CD4-positive, alpha-beta T cell (primary cell): ENCODE measurements around the gene SEC24D. TPM values are rescaled to one million over a fixed set of nuclear protein-coding genes. Genes with fewer than 3 reads are reported as not detected.

Experiments used
- ATAC-seq: fragments of 200-7000 bp; cut with Tn5 transposase; one replicate; pipeline ENCODE4 v1.10.0; 2022; ENCODE audit warnings: mild to moderate bottlenecking; ENCODE audit not compliant: poor library complexity
- CTCF ChIA-PET: fragments of 350-600 bp; sonication (Branson Sonifier 250); formaldehyde crosslinking; loops from one replicate; lab custom pipeline; 2021; ENCODE audit warnings: antibody characterized with exemption, inconsistent platforms; lab: Charles Lee
- POLR2A ChIA-PET: fragments of 350-600 bp; sonication (Branson Sonifier 250); formaldehyde crosslinking; loops from one replicate; lab custom pipeline; 2021; ENCODE audit warnings: antibody characterized with exemption, inconsistent platforms; lab: Charles Lee
- DNase-seq, 14 experiments: peaks; one replicate each; pipeline ENCODE4 v3.0.0-alpha.2; 2013 to 2020; ENCODE audit warnings: mixed read lengths in 2 of 14
- H3K27ac ChIP-seq, 2 donors: one replicate each; pipeline versions ENCODE4 v1.5.1 to v1.7.0; 2013; ENCODE audit warnings: low read length in 2 of 2, low read depth in 1 of 2, mild to moderate bottlenecking in 1 of 2
- H3K27me3 ChIP-seq, 2 experiments: 1 replicate in 1 of 2; 2 replicates in 1 of 2; pipeline versions ENCODE4 v1.6.1 to v1.7.0; 2013; ENCODE audit warnings: low read length in 2 of 2, control low read depth in 1 of 2, mild to moderate bottlenecking in 1 of 2, moderate library complexity in 1 of 2; ENCODE audit not compliant: insufficient read depth in 2 of 2, control insufficient read depth in 1 of 2
- H3K36me3 ChIP-seq: one replicate; pipeline ENCODE4 v1.6.1; 2013; ENCODE audit warnings: low read length, control low read depth; ENCODE audit not compliant: insufficient read depth
- H3K4me1 ChIP-seq: one replicate; pipeline ENCODE4 v1.6.1; 2013; ENCODE audit warnings: low read length, control low read depth; ENCODE audit not compliant: insufficient read depth
- H3K4me3 ChIP-seq: one replicate; pipeline ENCODE4 v1.5.1; 2013; ENCODE audit warnings: mild to moderate bottlenecking, low read length, moderate library complexity
- H3K9me3 ChIP-seq, 2 experiments: 1 replicate in 1 of 2; 2 replicates in 1 of 2; pipeline versions ENCODE4 v1.6.1 to v1.7.0; 2013; ENCODE audit warnings: low read length in 2 of 2, mild to moderate bottlenecking in 2 of 2, control low read depth in 1 of 2, moderate library complexity in 1 of 2; ENCODE audit not compliant: control insufficient read depth in 1 of 2, insufficient read depth in 1 of 2
- H3K27ac Mint-ChIP-seq: one replicate; pipeline ENCODE4 v1.8.0; 2020; ENCODE audit warnings: mixed read lengths
- H3K27me3 Mint-ChIP-seq: one replicate; pipeline ENCODE4 v1.8.0; 2021; ENCODE audit warnings: mixed read lengths
- H3K36me3 Mint-ChIP-seq: one replicate; pipeline ENCODE4 v1.8.0; 2021; ENCODE audit warnings: low read depth, mixed read lengths
- H3K4me1 Mint-ChIP-seq: one replicate; pipeline ENCODE4 v1.8.0; 2021; ENCODE audit warnings: low read depth, mixed read lengths
- H3K4me3 Mint-ChIP-seq: one replicate; pipeline ENCODE4 v1.8.0; 2020; ENCODE audit warnings: mild to moderate bottlenecking, mixed read lengths
- H3K9me3 Mint-ChIP-seq: one replicate; pipeline ENCODE4 v1.8.0; 2020; ENCODE audit warnings: mixed read lengths
- CTCF ChIP-seq: fragments of 200-600 bp; IDR thresholded peaks from one replicate; pipeline ENCODE4 v1.8.0; 2022; ENCODE audit warnings: antibody characterized with exemption, mild to moderate bottlenecking
- intact Hi-C, 2 experiments: fragments of 100-400 bp; cut with DNase I in 1 of 2; cut with micrococcal nuclease in 1 of 2; formaldehyde crosslinking; loops; one replicate each; pipeline versions ENCODE4 v1.15.1 to v1.9.0; 2023 to 2025; cut with DNase I, micrococcal nuclease
- total RNA-seq, 174 experiments: library from RNA in 2 of 174; stranded (reverse) in 2 of 174; gene quantifications; one replicate each; pipeline ENCODE4 v1.2.3 and lab custom pipeline; 2021 to 2026

SEC24D gene
- total RNA-seq, 2 experiments from 2014 or later: 13.9 to 14.8 TPM

GRCh38 chr4:118749347-118749988, 86.5 kb downstream of the SEC24D start:
- DNase-seq: no peak
- Histone ChIP-seq H3K27ac (no peak overlapping the region), H3K4me1 (no peaks in the 10 kb centered on the region), H3K36me3 (peaks cover 39% of the 10 kb centered on the region), H3K9me3 (no peaks in the 10 kb centered on the region), H3K4me3 (no peak overlapping the region), H3K27me3 (no peaks in the 10 kb centered on the region)
- no peaks in the 10 kb centered on the region for H3K4me1 Mint-ChIP-seq
- H3K36me3 Mint-ChIP-seq: peaks cover 54% of the 10 kb centered on the region
- TF ChIP-seq CTCF: no peak
- H3K4me3 Mint-ChIP-seq: no peak overlapping the region
- no peak overlapping the region for H3K27ac Mint-ChIP-seq
- H3K9me3 Mint-ChIP-seq: no peaks in the 10 kb centered on the region
- no peaks in the 10 kb centered on the region for H3K27me3 Mint-ChIP-seq
- CTCF ChIA-PET: interaction anchor here (0.9 kb wide), 1 partner anchor 347 kb away, joined by 3 read pairs; no protein-coding TSS in a partner anchor
- intact Hi-C loops: no loop called here
- no peak for ATAC-seq
- POLR2A ChIA-PET: no interaction called here

GRCh38 chr4:118746251-118746919, 89.5 kb downstream of the SEC24D start:
- Mint-ChIP-seq H3K36me3 (peaks cover 46% of the 10 kb centered on the region), H3K27ac (no peak overlapping the region), H3K4me3 (no peak overlapping the region), H3K4me1 (no peaks in the 10 kb centered on the region), H3K9me3 (no peaks in the 10 kb centered on the region), H3K27me3 (no peaks in the 10 kb centered on the region)
- ChIA-PET POLR2A (no interaction called here), CTCF (interaction anchor here (0.6 to 1.4 kb wide), 4 partner anchors 11 to 847 kb away, joined by 3 to 4 read pairs (median 3); no protein-coding TSS in a partner anchor)
- no peak for ATAC-seq
- H3K36me3 ChIP-seq: peaks cover 36% of the 10 kb centered on the region
- H3K4me1 ChIP-seq: no peaks in the 10 kb centered on the region
- H3K4me3 ChIP-seq: no peak overlapping the region
- intact Hi-C loops: no loop called here
- no peak overlapping the region for H3K27ac ChIP-seq
- TF ChIP-seq CTCF: no peak
- no peaks in the 10 kb centered on the region for H3K9me3 ChIP-seq
- no peaks in the 10 kb centered on the region for H3K27me3 ChIP-seq
- DNase-seq: no peak

DNA sequence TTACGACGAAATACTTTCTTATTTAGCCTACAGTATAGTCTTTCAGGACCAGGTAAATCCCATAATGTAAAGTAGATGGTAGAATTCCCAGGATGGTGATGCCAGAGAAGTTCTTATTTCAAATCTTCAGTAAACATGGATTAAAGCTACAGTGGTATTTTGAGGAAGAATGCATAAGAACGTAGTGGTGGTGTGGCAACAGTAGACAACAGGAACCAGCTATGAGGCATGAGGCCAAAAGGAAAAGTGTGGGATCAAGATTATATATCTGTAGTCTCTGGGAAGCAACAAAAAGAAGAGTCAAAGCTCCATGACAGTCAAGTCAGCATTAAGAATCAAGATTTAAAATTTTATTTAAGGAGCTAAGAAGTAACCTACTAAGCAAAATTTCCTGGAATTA, 90.6 kb downstream of the SEC24D start:
- Histone ChIP-seq H3K36me3 (peaks cover 34% of the 10 kb centered on the region), H3K27me3 (no peaks in the 10 kb centered on the region), H3K9me3 (no peaks in the 10 kb centered on the region), H3K4me1 (no peaks in the 10 kb centered on the region), H3K27ac (no peak overlapping the region), H3K4me3 (no peak overlapping the region)
- no peak for TF ChIP-seq CTCF
- H3K36me3 Mint-ChIP-seq: peaks cover 46% of the 10 kb centered on the region
- POLR2A ChIA-PET: no interaction called here
- no peaks in the 10 kb centered on the region for H3K9me3 Mint-ChIP-seq
- H3K4me1 Mint-ChIP-seq: no peaks in the 10 kb centered on the region
- no peak for DNase-seq
- no peak for ATAC-seq
- CTCF ChIA-PET: interaction anchor here (1.0 kb wide), 1 partner anchor 120 kb away, joined by 3 read pairs; no protein-coding TSS in a partner anchor
- intact Hi-C loops: no loop called here
- H3K27ac Mint-ChIP-seq: no peak overlapping the region
- H3K27me3 Mint-ChIP-seq: no peaks in the 10 kb centered on the region
- no peak overlapping the region for H3K4me3 Mint-ChIP-seq
